HepG2 (cell line): ENCODE data around the gene LIME1. TPM values are rescaled to one million over a fixed set of nuclear protein-coding genes. Genes with fewer than 3 reads are reported as not detected.
A peak's percentile ranks its signal among the peaks of the same experiment; 100 is the strongest.

Source experiments
- FOXO1 ChIP-seq: sonication (generic); formaldehyde crosslinking; IDR thresholded peaks from 2 replicates; pipeline ENCODE4 v1.4.0; 2020; ENCODE audit warnings: missing genetic modification reagents
- GTF2F1 ChIP-seq: fragments of 150-350 bp; IDR thresholded peaks from 2 replicates; pipeline ENCODE4 v1.6.1; 2014; ENCODE audit warnings: low read length
- KAT7 ChIP-seq: IDR thresholded peaks from 2 replicates; pipeline ENCODE4 v1.6.1; 2018; ENCODE audit warnings: borderline replicate concordance, missing compliant biosample characterization
- MXI1 ChIP-seq: IDR thresholded peaks from 3 replicates; pipeline ENCODE4 v1.6.1; 2012; ENCODE audit warnings: low read depth, low read length, inconsistent platforms, borderline replicate concordance
- PAF1 ChIP-seq: IDR thresholded peaks from 2 replicates; pipeline ENCODE4 v1.6.1; 2016; ENCODE audit warnings: missing genetic modification reagents, missing compliant biosample characterization
- PRMT3 ChIP-seq: sonication (generic); formaldehyde crosslinking; IDR thresholded peaks from 2 replicates; pipeline ENCODE4 v1.8.1; 2022; ENCODE audit warnings: low read depth, mild to moderate bottlenecking, moderate library complexity, missing genetic modification reagents, borderline replicate concordance
- PRPF4 ChIP-seq: fragments of 200-400 bp; formaldehyde crosslinking; IDR thresholded peaks from 2 replicates; pipeline ENCODE4 v1.6.1; 2016; ENCODE audit warnings: low read length, low read depth; ENCODE audit not compliant: poor library complexity, severe bottlenecking
- SETDB1 ChIP-seq: sonication (generic); formaldehyde crosslinking; IDR thresholded peaks from 2 replicates; pipeline ENCODE4 v1.5.1; 2020; ENCODE audit warnings: missing genetic modification reagents, mild to moderate bottlenecking, borderline replicate concordance
- TBL1XR1 ChIP-seq: fragments of 150-350 bp; IDR thresholded peaks from 2 replicates; pipeline ENCODE4 v1.6.1; 2014; ENCODE audit warnings: borderline replicate concordance, low read length; ENCODE audit not compliant: partially characterized antibody
- ZKSCAN5 ChIP-seq: sonication (generic); formaldehyde crosslinking; IDR thresholded peaks from 2 replicates; pipeline ENCODE4 v1.5.1; 2020; ENCODE audit warnings: mild to moderate bottlenecking, missing genetic modification reagents
- ZNF333 ChIP-seq: sonication (generic); formaldehyde crosslinking; IDR thresholded peaks from 2 replicates; pipeline ENCODE4 v1.4.0; 2020; ENCODE audit warnings: mild to moderate bottlenecking, missing genetic modification reagents, borderline replicate concordance
- ZNF510 ChIP-seq: sonication (generic); formaldehyde crosslinking; IDR thresholded peaks from 2 replicates; pipeline ENCODE4 v1.4.0; 2020; ENCODE audit warnings: low read depth, mild to moderate bottlenecking, missing genetic modification reagents
- ZNF543 ChIP-seq: sonication (generic); formaldehyde crosslinking; IDR thresholded peaks from 2 replicates; pipeline ENCODE4 v1.4.0; 2020; ENCODE audit warnings: mild to moderate bottlenecking, missing genetic modification reagents
- ZNF782 ChIP-seq: sonication (generic); formaldehyde crosslinking; IDR thresholded peaks from 2 replicates; pipeline ENCODE4 v1.4.0; 2020; ENCODE audit warnings: missing genetic modification reagents, mild to moderate bottlenecking, borderline replicate concordance
- ZNF790 ChIP-seq: sonication (generic); formaldehyde crosslinking; IDR thresholded peaks from 2 replicates; pipeline ENCODE4 v1.8.0; 2022; ENCODE audit warnings: missing genetic modification reagents, mild to moderate bottlenecking, borderline replicate concordance
- polyA plus RNA-seq, 8 experiments: library from polyadenylated mRNA; depleted of rRNA in 3 of 8; stranded (reverse) in 7 of 8; unstranded in 1 of 8; fragments of >200 nt; fragmentation: Illumina TruSeq in 4 of 8; extraction: Trizol in 4 of 8; gene quantifications; 2 replicates each; pipeline versions ENCODE4 v1.2.1 to v1.2.3, GENCODE V29; 2011 to 2016; ENCODE audit warnings: low read depth in 4 of 8, missing spikeins in 1 of 8, mixed read lengths in 1 of 8; ENCODE audit not compliant: insufficient read depth in 1 of 8
- total RNA-seq, 5 experiments: library from RNA; depleted of rRNA; stranded (reverse); fragments of >200 nt; fragmentation: Illumina TruSeq; extraction: Trizol; gene quantifications; 2 replicates each; pipeline ENCODE4 v1.2.3, GENCODE V29; 2016; ENCODE audit warnings: low read depth in 1 of 5
- TF ChIP-seq, protein P1 (sequence below): sonication (generic); formaldehyde crosslinking; IDR thresholded peaks from 2 replicates; pipeline ENCODE4 v1.5.0; 2020; ENCODE audit warnings: missing genetic modification reagents
- TF ChIP-seq, protein P2 (sequence below): IDR thresholded peaks from 2 replicates; pipeline ENCODE4 v1.6.1; 2016; ENCODE audit warnings: low read depth, missing genetic modification reagents, missing compliant biosample characterization
- TF ChIP-seq, protein P3 (sequence below): sonication (generic); formaldehyde crosslinking; conservative IDR thresholded peaks from 2 replicates; pipeline ENCODE4 v1.8.0; 2022; ENCODE audit warnings: missing genetic modification reagents
- TF ChIP-seq, protein P4 (sequence below): sonication (generic); formaldehyde crosslinking; IDR thresholded peaks from 2 replicates; pipeline ENCODE4 v1.4.0; 2020; ENCODE audit warnings: missing genetic modification reagents, low read depth, mild to moderate bottlenecking, borderline replicate concordance

Gene LIME1
- total and polyA plus RNA-seq, 2 of the 13 experiments (the other 11 are each of a cell fraction or from before 2014, with no cell fraction given): 13.0 to 61.5 TPM

GRCh38 chr20:63708301-63709148 lies 27.9 kb upstream of the LIME1 start (continued):
- TF ChIP-seq, protein P1, sequence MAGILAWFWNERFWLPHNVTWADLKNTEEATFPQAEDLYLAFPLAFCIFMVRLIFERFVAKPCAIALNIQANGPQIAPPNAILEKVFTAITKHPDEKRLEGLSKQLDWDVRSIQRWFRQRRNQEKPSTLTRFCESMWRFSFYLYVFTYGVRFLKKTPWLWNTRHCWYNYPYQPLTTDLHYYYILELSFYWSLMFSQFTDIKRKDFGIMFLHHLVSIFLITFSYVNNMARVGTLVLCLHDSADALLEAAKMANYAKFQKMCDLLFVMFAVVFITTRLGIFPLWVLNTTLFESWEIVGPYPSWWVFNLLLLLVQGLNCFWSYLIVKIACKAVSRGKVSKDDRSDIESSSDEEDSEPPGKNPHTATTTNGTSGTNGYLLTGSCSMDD (CRISPR knock-in tag): peak; percentile 86; the same call in 1 of the 2 replicates
- TF ChIP-seq TBL1XR1 (no peak), ZNF543 (CRISPR knock-in tag) (no peak), KAT7 (no peak), ZKSCAN5 (CRISPR knock-in tag) (peak; percentile 52; the same call in 1 of the 2 replicates), PRMT3 (CRISPR knock-in tag) (no peak), MXI1 (no peak; the same call in 2 of the 3 replicates), ZNF510 (no peak), PAF1 (CRISPR knock-in tag) (no peak), SETDB1 (CRISPR knock-in tag) (no peak), ZNF782 (CRISPR knock-in tag) (no peak), ZNF790 (CRISPR knock-in tag) (no peak; the same call in 1 of the 2 replicates), ZNF333 (CRISPR knock-in tag) (no peak), PRPF4 (no peak), GTF2F1 (no peak), FOXO1 (0 out of 2 replicates have a peak, but pooled peaks have one; percentile 14)
- TF ChIP-seq, protein P2, sequence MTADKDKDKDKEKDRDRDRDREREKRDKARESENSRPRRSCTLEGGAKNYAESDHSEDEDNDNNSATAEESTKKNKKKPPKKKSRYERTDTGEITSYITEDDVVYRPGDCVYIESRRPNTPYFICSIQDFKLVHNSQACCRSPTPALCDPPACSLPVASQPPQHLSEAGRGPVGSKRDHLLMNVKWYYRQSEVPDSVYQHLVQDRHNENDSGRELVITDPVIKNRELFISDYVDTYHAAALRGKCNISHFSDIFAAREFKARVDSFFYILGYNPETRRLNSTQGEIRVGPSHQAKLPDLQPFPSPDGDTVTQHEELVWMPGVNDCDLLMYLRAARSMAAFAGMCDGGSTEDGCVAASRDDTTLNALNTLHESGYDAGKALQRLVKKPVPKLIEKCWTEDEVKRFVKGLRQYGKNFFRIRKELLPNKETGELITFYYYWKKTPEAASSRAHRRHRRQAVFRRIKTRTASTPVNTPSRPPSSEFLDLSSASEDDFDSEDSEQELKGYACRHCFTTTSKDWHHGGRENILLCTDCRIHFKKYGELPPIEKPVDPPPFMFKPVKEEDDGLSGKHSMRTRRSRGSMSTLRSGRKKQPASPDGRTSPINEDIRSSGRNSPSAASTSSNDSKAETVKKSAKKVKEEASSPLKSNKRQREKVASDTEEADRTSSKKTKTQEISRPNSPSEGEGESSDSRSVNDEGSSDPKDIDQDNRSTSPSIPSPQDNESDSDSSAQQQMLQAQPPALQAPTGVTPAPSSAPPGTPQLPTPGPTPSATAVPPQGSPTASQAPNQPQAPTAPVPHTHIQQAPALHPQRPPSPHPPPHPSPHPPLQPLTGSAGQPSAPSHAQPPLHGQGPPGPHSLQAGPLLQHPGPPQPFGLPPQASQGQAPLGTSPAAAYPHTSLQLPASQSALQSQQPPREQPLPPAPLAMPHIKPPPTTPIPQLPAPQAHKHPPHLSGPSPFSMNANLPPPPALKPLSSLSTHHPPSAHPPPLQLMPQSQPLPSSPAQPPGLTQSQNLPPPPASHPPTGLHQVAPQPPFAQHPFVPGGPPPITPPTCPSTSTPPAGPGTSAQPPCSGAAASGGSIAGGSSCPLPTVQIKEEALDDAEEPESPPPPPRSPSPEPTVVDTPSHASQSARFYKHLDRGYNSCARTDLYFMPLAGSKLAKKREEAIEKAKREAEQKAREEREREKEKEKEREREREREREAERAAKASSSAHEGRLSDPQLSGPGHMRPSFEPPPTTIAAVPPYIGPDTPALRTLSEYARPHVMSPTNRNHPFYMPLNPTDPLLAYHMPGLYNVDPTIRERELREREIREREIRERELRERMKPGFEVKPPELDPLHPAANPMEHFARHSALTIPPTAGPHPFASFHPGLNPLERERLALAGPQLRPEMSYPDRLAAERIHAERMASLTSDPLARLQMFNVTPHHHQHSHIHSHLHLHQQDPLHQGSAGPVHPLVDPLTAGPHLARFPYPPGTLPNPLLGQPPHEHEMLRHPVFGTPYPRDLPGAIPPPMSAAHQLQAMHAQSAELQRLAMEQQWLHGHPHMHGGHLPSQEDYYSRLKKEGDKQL: no peak
- TF ChIP-seq, protein P3, sequence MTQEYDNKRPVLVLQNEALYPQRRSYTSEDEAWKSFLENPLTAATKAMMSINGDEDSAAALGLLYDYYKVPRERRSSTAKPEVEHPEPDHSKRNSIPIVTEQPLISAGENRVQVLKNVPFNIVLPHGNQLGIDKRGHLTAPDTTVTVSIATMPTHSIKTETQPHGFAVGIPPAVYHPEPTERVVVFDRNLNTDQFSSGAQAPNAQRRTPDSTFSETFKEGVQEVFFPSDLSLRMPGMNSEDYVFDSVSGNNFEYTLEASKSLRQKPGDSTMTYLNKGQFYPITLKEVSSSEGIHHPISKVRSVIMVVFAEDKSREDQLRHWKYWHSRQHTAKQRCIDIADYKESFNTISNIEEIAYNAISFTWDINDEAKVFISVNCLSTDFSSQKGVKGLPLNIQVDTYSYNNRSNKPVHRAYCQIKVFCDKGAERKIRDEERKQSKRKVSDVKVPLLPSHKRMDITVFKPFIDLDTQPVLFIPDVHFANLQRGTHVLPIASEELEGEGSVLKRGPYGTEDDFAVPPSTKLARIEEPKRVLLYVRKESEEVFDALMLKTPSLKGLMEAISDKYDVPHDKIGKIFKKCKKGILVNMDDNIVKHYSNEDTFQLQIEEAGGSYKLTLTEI (CRISPR knock-in tag): no peak
- TF ChIP-seq, protein P4, sequence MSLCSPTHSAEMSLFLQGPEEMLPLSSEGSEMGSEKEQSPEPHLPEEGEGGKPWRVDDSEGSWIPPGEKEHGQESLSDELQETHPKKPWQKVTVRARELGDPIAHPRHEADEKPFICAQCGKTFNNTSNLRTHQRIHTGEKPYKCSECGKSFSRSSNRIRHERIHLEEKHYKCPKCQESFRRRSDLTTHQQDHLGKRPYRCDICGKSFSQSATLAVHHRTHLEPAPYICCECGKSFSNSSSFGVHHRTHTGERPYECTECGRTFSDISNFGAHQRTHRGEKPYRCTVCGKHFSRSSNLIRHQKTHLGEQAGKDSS (CRISPR knock-in tag): no peak
